ENCODE results near the gene RBFOX2. TPM values are rescaled to one million over a fixed set of nuclear protein-coding genes. Genes with fewer than 3 reads are reported as not detected.

RBFOX2 gene
- total RNA-seq, 1 experiment from 2014 or later, result 81.1 TPM

DNA sequence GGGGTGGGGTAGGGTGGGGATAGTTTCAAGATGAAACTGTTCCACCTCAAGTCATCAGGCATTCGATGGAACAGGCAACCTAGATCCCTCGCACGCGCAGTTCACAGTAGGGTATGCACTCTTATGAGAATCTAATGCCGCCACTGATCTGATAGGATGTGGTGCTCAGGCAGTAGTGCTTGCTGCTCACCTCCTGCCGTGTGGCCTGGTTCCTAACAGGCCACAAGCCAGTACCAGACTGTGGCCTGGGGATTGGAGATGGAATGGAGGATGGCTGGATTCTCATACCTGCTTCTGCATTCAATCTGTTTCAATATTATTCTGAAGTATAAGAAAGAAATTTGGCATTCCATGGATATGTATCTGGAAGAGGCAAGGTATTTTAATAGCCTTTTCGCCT is 73.1 kb downstream of the RBFOX2 start:
- TF ChIP-seq POLR2AphosphoS5 (IDR thresholded peaks at IDR 0.05; ENCODE audit: low read depth, low read length) (no peak), TCF7L2 (IDR thresholded peaks at IDR 0.05; ENCODE audit: low read depth, low read length) (no peak), SIN3A (IDR thresholded peaks at IDR 0.05; ENCODE audit: borderline replicate concordance, insufficient read depth, low read depth, low read length) (no peak)
- TF ChIP-seq, protein P1, sequence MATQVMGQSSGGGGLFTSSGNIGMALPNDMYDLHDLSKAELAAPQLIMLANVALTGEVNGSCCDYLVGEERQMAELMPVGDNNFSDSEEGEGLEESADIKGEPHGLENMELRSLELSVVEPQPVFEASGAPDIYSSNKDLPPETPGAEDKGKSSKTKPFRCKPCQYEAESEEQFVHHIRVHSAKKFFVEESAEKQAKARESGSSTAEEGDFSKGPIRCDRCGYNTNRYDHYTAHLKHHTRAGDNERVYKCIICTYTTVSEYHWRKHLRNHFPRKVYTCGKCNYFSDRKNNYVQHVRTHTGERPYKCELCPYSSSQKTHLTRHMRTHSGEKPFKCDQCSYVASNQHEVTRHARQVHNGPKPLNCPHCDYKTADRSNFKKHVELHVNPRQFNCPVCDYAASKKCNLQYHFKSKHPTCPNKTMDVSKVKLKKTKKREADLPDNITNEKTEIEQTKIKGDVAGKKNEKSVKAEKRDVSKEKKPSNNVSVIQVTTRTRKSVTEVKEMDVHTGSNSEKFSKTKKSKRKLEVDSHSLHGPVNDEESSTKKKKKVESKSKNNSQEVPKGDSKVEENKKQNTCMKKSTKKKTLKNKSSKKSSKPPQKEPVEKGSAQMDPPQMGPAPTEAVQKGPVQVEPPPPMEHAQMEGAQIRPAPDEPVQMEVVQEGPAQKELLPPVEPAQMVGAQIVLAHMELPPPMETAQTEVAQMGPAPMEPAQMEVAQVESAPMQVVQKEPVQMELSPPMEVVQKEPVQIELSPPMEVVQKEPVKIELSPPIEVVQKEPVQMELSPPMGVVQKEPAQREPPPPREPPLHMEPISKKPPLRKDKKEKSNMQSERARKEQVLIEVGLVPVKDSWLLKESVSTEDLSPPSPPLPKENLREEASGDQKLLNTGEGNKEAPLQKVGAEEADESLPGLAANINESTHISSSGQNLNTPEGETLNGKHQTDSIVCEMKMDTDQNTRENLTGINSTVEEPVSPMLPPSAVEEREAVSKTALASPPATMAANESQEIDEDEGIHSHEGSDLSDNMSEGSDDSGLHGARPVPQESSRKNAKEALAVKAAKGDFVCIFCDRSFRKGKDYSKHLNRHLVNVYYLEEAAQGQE (IDR thresholded peaks at IDR 0.05; ENCODE audit: insufficient read depth in 1 of 2, low read depth in 2 of 2, low read length in 1 of 2), result no peak
- TF ChIP-seq, protein P2, sequence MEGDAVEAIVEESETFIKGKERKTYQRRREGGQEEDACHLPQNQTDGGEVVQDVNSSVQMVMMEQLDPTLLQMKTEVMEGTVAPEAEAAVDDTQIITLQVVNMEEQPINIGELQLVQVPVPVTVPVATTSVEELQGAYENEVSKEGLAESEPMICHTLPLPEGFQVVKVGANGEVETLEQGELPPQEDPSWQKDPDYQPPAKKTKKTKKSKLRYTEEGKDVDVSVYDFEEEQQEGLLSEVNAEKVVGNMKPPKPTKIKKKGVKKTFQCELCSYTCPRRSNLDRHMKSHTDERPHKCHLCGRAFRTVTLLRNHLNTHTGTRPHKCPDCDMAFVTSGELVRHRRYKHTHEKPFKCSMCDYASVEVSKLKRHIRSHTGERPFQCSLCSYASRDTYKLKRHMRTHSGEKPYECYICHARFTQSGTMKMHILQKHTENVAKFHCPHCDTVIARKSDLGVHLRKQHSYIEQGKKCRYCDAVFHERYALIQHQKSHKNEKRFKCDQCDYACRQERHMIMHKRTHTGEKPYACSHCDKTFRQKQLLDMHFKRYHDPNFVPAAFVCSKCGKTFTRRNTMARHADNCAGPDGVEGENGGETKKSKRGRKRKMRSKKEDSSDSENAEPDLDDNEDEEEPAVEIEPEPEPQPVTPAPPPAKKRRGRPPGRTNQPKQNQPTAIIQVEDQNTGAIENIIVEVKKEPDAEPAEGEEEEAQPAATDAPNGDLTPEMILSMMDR (IDR thresholded peaks at IDR 0.05), result no peak
- Histone ChIP-seq H3K4me3 (ENCODE audit: low read depth in 2 of 2, low read length in 2 of 2) (no peak overlapping the region), H3K27ac (ENCODE audit: low read length) (no peak overlapping the region), H3K36me3 (ENCODE audit: control insufficient read depth, insufficient read depth, low read length) (no peaks in the 10 kb centered on the region), H3K9me3 (ENCODE audit: control insufficient read depth, insufficient read depth, low read depth, low read length) (no peaks in the 10 kb centered on the region), H3K4me1 (ENCODE audit: control insufficient read depth, insufficient read depth, low read length) (no peaks in the 10 kb centered on the region), H3K27me3 (ENCODE audit: control insufficient read depth, insufficient read depth, low read length) (no peaks in the 10 kb centered on the region)
- ChIA-PET CTCF (no interaction called here), POLR2A (interaction anchor here (0.6 kb wide), 1 partner anchor 560 kb away, joined by 4 read pairs; no protein-coding TSS in a partner anchor)
- intact Hi-C loops (cut with micrococcal nuclease; ENCODE audit: unreplicated experiment), result no loop called here
- no peak for DNase-seq (ENCODE audit: low read depth, low spot score)
- in situ Hi-C loops (cut with HindIII; ENCODE audit: low pct_unique_long_range_greater_than_20kb, low sequenced_read_pairs), result no loop called here
- ATAC-seq, result no peak
- no TSS peak for BruUV-seq (replicated peaks)

DNA sequence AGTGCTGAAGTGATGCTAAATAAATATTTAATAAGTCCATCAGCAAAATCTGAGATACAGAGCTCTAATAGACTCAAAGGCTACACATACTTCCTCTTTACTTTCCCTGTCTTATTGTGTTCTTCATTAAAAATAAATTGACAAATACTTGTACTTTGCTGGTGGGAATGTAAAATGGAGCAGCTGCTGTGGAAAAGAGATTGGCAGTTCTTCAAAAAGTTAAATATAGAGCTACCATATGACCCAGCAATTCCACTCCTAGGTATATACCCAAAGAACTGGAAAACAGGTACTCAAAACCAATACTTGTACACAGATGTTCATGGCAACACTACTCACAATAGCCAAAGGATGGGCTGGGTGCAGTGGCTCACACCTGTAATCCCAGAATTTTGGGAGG is 76.0 kb downstream of the RBFOX2 start:
- no peaks in the 10 kb centered on the region for H3K4me1 ChIP-seq (ENCODE audit: control insufficient read depth, insufficient read depth, low read length)
- no peak for ATAC-seq
- no peak overlapping the region for H3K27ac ChIP-seq (ENCODE audit: low read length)
- H3K27me3 ChIP-seq (ENCODE audit: control insufficient read depth, insufficient read depth, low read length), result no peaks in the 10 kb centered on the region
- in situ Hi-C loops (cut with HindIII; ENCODE audit: low pct_unique_long_range_greater_than_20kb, low sequenced_read_pairs) (no loop called here), intact Hi-C loops (cut with micrococcal nuclease; ENCODE audit: unreplicated experiment) (no loop called here)
- H3K36me3 ChIP-seq (ENCODE audit: control insufficient read depth, insufficient read depth, low read length), result no peaks in the 10 kb centered on the region
- TF ChIP-seq TCF7L2 (IDR thresholded peaks at IDR 0.05; ENCODE audit: low read depth, low read length), result no peak
- no peak for DNase-seq (ENCODE audit: low read depth, low spot score)
- CTCF ChIA-PET, result no interaction called here
- no TSS peak for BruUV-seq (replicated peaks)
- H3K4me3 ChIP-seq (ENCODE audit: low read depth in 2 of 2, low read length in 2 of 2), result no peak overlapping the region
- no peaks in the 10 kb centered on the region for H3K9me3 ChIP-seq (ENCODE audit: control insufficient read depth, insufficient read depth, low read depth, low read length)
- POLR2A ChIA-PET, result no interaction called here

DNA sequence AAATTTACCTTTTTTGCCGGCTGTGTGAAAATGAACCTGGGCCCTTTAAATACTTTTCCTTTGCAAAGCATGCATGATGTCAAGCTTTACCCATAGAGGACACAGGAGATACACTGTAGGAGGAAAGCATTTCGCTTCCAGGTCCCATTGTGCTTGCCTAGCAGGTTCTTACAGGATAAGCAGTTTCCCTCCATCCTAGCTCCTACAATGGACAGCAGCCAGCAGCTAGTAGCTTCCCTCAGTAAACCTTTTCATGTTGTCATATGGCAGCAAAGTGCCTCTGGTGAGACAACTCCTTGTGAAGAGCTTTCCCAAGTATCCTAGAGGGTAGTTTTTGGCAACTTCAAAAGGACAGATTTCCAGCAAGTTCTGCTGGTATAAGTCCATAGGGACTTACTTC is 78.4 kb downstream of the RBFOX2 start:
- Histone ChIP-seq H3K27ac (ENCODE audit: low read length) (no peak overlapping the region), H3K4me3 (ENCODE audit: low read depth in 2 of 2, low read length in 2 of 2) (no peak overlapping the region), H3K9me3 (ENCODE audit: control insufficient read depth, insufficient read depth, low read depth, low read length) (no peaks in the 10 kb centered on the region), H3K4me1 (ENCODE audit: control insufficient read depth, insufficient read depth, low read length) (no peaks in the 10 kb centered on the region), H3K36me3 (ENCODE audit: control insufficient read depth, insufficient read depth, low read length) (no peaks in the 10 kb centered on the region), H3K27me3 (ENCODE audit: control insufficient read depth, insufficient read depth, low read length) (no peaks in the 10 kb centered on the region)
- DNase-seq (ENCODE audit: low read depth, low spot score), result no peak
- TF ChIP-seq SIN3A (IDR thresholded peaks at IDR 0.05; ENCODE audit: borderline replicate concordance, insufficient read depth, low read depth, low read length), result no peak
- no peak for TF ChIP-seq POLR2AphosphoS5 (IDR thresholded peaks at IDR 0.05; ENCODE audit: low read depth, low read length)
- TF ChIP-seq, protein P1 (IDR thresholded peaks at IDR 0.05; ENCODE audit: insufficient read depth in 1 of 2, low read depth in 2 of 2, low read length in 1 of 2), result no peak
- TF ChIP-seq, protein P2 (IDR thresholded peaks at IDR 0.05), result no peak
- TF ChIP-seq TCF7L2 (IDR thresholded peaks at IDR 0.05; ENCODE audit: low read depth, low read length), result no peak
- in situ Hi-C loops (cut with HindIII; ENCODE audit: low pct_unique_long_range_greater_than_20kb, low sequenced_read_pairs) (no loop called here), intact Hi-C loops (cut with micrococcal nuclease; ENCODE audit: unreplicated experiment) (no loop called here)
- CTCF ChIA-PET, result no interaction called here
- no TSS peak for BruUV-seq (replicated peaks)
- POLR2A ChIA-PET, result interaction anchor here (0.7 kb wide), 1 partner anchor 28 kb away, joined by 19 read pairs; no protein-coding TSS in a partner anchor
- no peak for ATAC-seq

Data from Panc1 (cell line).